H9 (cell line): ENCODE results near the gene INPP5A. TPM values are rescaled to one million over a fixed set of nuclear protein-coding genes. Genes with fewer than 3 reads are reported as not detected.

ENCODE experiments used
- DNase-seq: peaks from one replicate; pipeline ENCODE4 v3.0.0-alpha.2; 2017
- H2AFZ ChIP-seq: one replicate; pipeline ENCODE4 v1.6.1; 2013; ENCODE audit warnings: mild to moderate bottlenecking, low read length, control low read depth, moderate library complexity
- H2AK5ac ChIP-seq: 2 replicates; pipeline ENCODE4 v1.6.1; 2013; ENCODE audit warnings: low read length, control low read depth, mixed read lengths; ENCODE audit not compliant: insufficient read length
- H2BK120ac ChIP-seq: one replicate; pipeline ENCODE4 v1.6.1; 2013; ENCODE audit warnings: low read depth, mild to moderate bottlenecking, low read length, control low read depth, inconsistent platforms; ENCODE audit not compliant: poor library complexity, severe bottlenecking
- H2BK12ac ChIP-seq: 2 replicates; pipeline ENCODE4 v1.6.1; 2013; ENCODE audit warnings: low read length, control low read depth, mixed read lengths, low read depth; ENCODE audit not compliant: insufficient read length
- H2BK15ac ChIP-seq: 2 replicates; pipeline ENCODE4 v1.6.1; 2013; ENCODE audit warnings: low read depth, low read length, control low read depth
- H2BK20ac ChIP-seq: one replicate; pipeline ENCODE4 v1.6.1; 2013; ENCODE audit warnings: low read depth, mild to moderate bottlenecking, low read length, control low read depth, inconsistent platforms; ENCODE audit not compliant: poor library complexity, severe bottlenecking
- H2BK5ac ChIP-seq: 2 replicates; pipeline ENCODE4 v1.6.1; 2013; ENCODE audit warnings: low read length, control low read depth, mixed read lengths; ENCODE audit not compliant: insufficient read length
- H3K14ac ChIP-seq: 2 replicates; pipeline ENCODE4 v1.6.1; 2013; ENCODE audit warnings: low read length, control low read depth; ENCODE audit not compliant: insufficient read depth
- H3K18ac ChIP-seq: 2 replicates; pipeline ENCODE4 v1.6.1; 2013; ENCODE audit warnings: low read depth, mild to moderate bottlenecking, mixed read lengths, low read length, control low read depth; ENCODE audit not compliant: insufficient read length
- H3K23ac ChIP-seq: 2 replicates; pipeline ENCODE4 v1.6.1; 2013; ENCODE audit warnings: low read length, control low read depth, mixed read lengths, low read depth; ENCODE audit not compliant: insufficient read length
- H3K23me2 ChIP-seq: 2 replicates; pipeline ENCODE4 v1.6.1; 2013; ENCODE audit warnings: low read depth, mild to moderate bottlenecking, mixed read lengths, low read length, control low read depth; ENCODE audit not compliant: insufficient read length, poor library complexity, severe bottlenecking
- H3K27ac ChIP-seq: 2 replicates; pipeline ENCODE4 v1.5.1; 2013; ENCODE audit warnings: low read length, control low read depth, mixed read lengths, low read depth; ENCODE audit not compliant: insufficient read length
- H3K27me3 ChIP-seq: 2 replicates; pipeline ENCODE4 v1.6.1; 2013; ENCODE audit warnings: low read length, control low read depth, inconsistent platforms; ENCODE audit not compliant: insufficient read depth
- H3K4ac ChIP-seq: 2 replicates; pipeline ENCODE4 v1.6.1; 2013; ENCODE audit warnings: low read depth, mild to moderate bottlenecking, control low read depth, inconsistent platforms, low read length, moderate library complexity
- H3K4me1 ChIP-seq: 2 replicates; pipeline ENCODE4 v1.6.1; 2013; ENCODE audit warnings: low read length, control low read depth, inconsistent platforms; ENCODE audit not compliant: insufficient read depth
- H3K4me2 ChIP-seq: 2 replicates; pipeline ENCODE4 v1.6.1; 2013; ENCODE audit warnings: low read length, control low read depth, mixed read lengths; ENCODE audit not compliant: insufficient read length, insufficient read depth
- H3K56ac ChIP-seq: 2 replicates; pipeline ENCODE4 v1.6.1; 2013; ENCODE audit warnings: low read depth, mild to moderate bottlenecking, mixed read lengths, low read length, control low read depth; ENCODE audit not compliant: insufficient read length
- H3K79me1 ChIP-seq: 2 replicates; pipeline ENCODE4 v1.6.1; 2013; ENCODE audit warnings: low read depth, mild to moderate bottlenecking, moderate library complexity, low read length, control low read depth, inconsistent platforms; ENCODE audit not compliant: insufficient read depth, poor library complexity, severe bottlenecking
- H3K79me2 ChIP-seq: 2 replicates; pipeline ENCODE4 v1.6.1; 2013; ENCODE audit warnings: low read length, control low read depth, inconsistent platforms; ENCODE audit not compliant: insufficient read depth
- H3K9ac ChIP-seq: 2 replicates; pipeline ENCODE4 v1.6.1; 2013; ENCODE audit warnings: low read length, control low read depth, mixed read lengths; ENCODE audit not compliant: insufficient read length; ENCODE audit errors: extremely low read depth
- H3K9me3 ChIP-seq: one replicate; pipeline ENCODE4 v1.6.1; 2013; ENCODE audit warnings: low read depth, low read length, inconsistent platforms; ENCODE audit not compliant: control insufficient read depth
- H3T11ph ChIP-seq: one replicate; pipeline ENCODE4 v1.6.1; 2013; ENCODE audit warnings: mild to moderate bottlenecking, low read length, control low read depth, inconsistent platforms
- H4K20me1 ChIP-seq: one replicate; pipeline ENCODE4 v1.6.1; 2013; ENCODE audit not compliant: control insufficient read depth, insufficient read length, insufficient read depth
- H4K5ac ChIP-seq: 2 replicates; pipeline ENCODE4 v1.6.1; 2013; ENCODE audit warnings: low read depth, mild to moderate bottlenecking, mixed read lengths, low read length, control low read depth; ENCODE audit not compliant: insufficient read length
- H4K8ac ChIP-seq: replicated peaks from 2 replicates; pipeline ENCODE4 v1.6.1; 2013; ENCODE audit warnings: low read length, control low read depth, mixed read lengths, low read depth; ENCODE audit not compliant: insufficient read length
- H4K91ac ChIP-seq: 2 replicates; pipeline ENCODE4 v1.6.1; 2013; ENCODE audit warnings: low read depth, mild to moderate bottlenecking, moderate library complexity, mixed read lengths, low read length, control low read depth; ENCODE audit not compliant: insufficient read length
- H3K27ac Mint-ChIP-seq, 3 experiments: 2 replicates in 2 of 3; 3 replicates in 1 of 3; pipeline ENCODE4 v1.8.0; 2020 to 2021; ENCODE audit warnings: mixed read lengths in 3 of 3, mild to moderate bottlenecking in 1 of 3, moderate library complexity in 1 of 3
- H3K27me3 Mint-ChIP-seq: 2 replicates; pipeline ENCODE4 v1.8.0; 2021; ENCODE audit warnings: low read depth, mild to moderate bottlenecking, moderate library complexity, mixed read lengths
- H3K36me3 Mint-ChIP-seq, 3 experiments: 2 replicates in 2 of 3; 3 replicates in 1 of 3; pipeline ENCODE4 v1.8.0; 2020 to 2021; ENCODE audit warnings: low read depth in 3 of 3, mixed read lengths in 3 of 3; ENCODE audit not compliant: insufficient read depth in 1 of 3
- H3K4me1 Mint-ChIP-seq, 2 experiments: 2 replicates each; pipeline ENCODE4 v1.8.0; 2020; ENCODE audit warnings: mixed read lengths in 2 of 2
- H3K4me3 Mint-ChIP-seq, 2 experiments: 2 replicates in 1 of 2; 3 replicates in 1 of 2; pipeline ENCODE4 v1.8.0; 2020 to 2021; ENCODE audit warnings: mild to moderate bottlenecking in 2 of 2, mixed read lengths in 2 of 2, moderate library complexity in 1 of 2
- H3K9me3 Mint-ChIP-seq, 2 experiments: 2 replicates in 1 of 2; 3 replicates in 1 of 2; pipeline ENCODE4 v1.8.0; 2020; ENCODE audit warnings: mild to moderate bottlenecking in 2 of 2, mixed read lengths in 2 of 2, moderate library complexity in 1 of 2
- CTCF ChIP-seq: fragments of 200-600 bp; sonication (generic); conservative IDR thresholded peaks from 3 replicates; pipeline ENCODE4 v1.8.0; 2021; ENCODE audit warnings: antibody characterized with exemption, mild to moderate bottlenecking
- WGBS: extraction: QIAGEN DNeasy Blood & Tissue Kit; methylation state at CpG from one replicate; pipeline ENCODE4 v1.1.7; 2013; ENCODE audit warnings: missing lambda C conversion rate, low lambda C conversion rate, mixed read lengths; ENCODE audit not compliant: insufficient read length; ENCODE audit errors: extremely low coverage; 5-methylcytosine and 5-hydroxymethylcytosine counted together
- total RNA-seq: library from RNA; stranded (reverse); gene quantifications from 2 replicates; pipeline ENCODE4 v1.2.1, GENCODE V29; 2021

INPP5A gene
- total RNA-seq, 1 experiment from 2014 or later = 17.7 TPM

GRCh38 chr10:132745971-132746370 lies 208.4 kb downstream of the INPP5A start:
- Histone ChIP-seq H3K4me1 (no peaks in the 10 kb centered on the region; the same call in 1 of the 2 replicates), H4K91ac (no peak overlapping the region), H3K14ac (peak overlapping the region; percentile 55; the same call in 1 of the 2 replicates), H3T11ph (no peak overlapping the region), H3K23me2 (no peaks in the 10 kb centered on the region), H4K20me1 (no peaks in the 10 kb centered on the region), H2AFZ (no peak overlapping the region), H3K18ac (peak overlapping the region; percentile 64), H3K27ac (no peak overlapping the region), H3K4ac (no peak overlapping the region), H3K27me3 (no peaks in the 10 kb centered on the region), H2BK5ac (no peak overlapping the region), H3K79me2 (no peaks in the 10 kb centered on the region), H2BK120ac (no peak overlapping the region), H2BK12ac (no peak overlapping the region), H3K9me3 (no peaks in the 10 kb centered on the region), H3K23ac (no peak overlapping the region), H2BK15ac (no peak overlapping the region), H4K8ac (no peak overlapping the region), H2AK5ac (no peak overlapping the region), H3K4me2 (no peak overlapping the region), H3K9ac (no peak overlapping the region), H3K79me1 (no peaks in the 10 kb centered on the region), H3K56ac (no peak overlapping the region), H2BK20ac (no peak overlapping the region), H4K5ac (no peak overlapping the region)
- Mint-ChIP-seq H3K27me3 (peaks cover 2% of the 10 kb centered on the region; the same call in 1 of the 2 replicates), H3K27ac (peak overlapping the region; percentile 25 to 89 (median 89); a peak in 4 of 7 replicates), H3K36me3 (no peaks in the 10 kb centered on the region; a peak in 1 of 7 replicates), H3K9me3 (no peaks in the 10 kb centered on the region), H3K4me1 (peaks cover 47 to 53% of the 10 kb centered on the region in 2 experiments), H3K4me3 (no peak overlapping the region)
- no peak for TF ChIP-seq CTCF
- DNase-seq = no peak
- WGBS = no CpG with 5 or more reads among the region's 13 CpGs
